MM.1S (cell line): Measurements from ENCODE around the gene RGS4.

ENCODE experiments used
- DNase-seq: peaks from one replicate; pipeline ENCODE4 v3.0.0-alpha.2; 2015
- H2AFZ ChIP-seq: fragments of 300-600 bp; sonication (generic); 2 replicates; pipeline ENCODE4 v1.6.0; 2016; ENCODE audit warnings: antibody characterized with exemption, low read length
- H3F3A ChIP-seq: fragments of 300-600 bp; sonication (generic); 2 replicates; pipeline ENCODE4 v1.6.1; 2016; ENCODE audit warnings: mild to moderate bottlenecking, antibody characterized with exemption, low read length, moderate library complexity, mixed read lengths; ENCODE audit not compliant: insufficient read depth
- H3K27ac ChIP-seq: fragments of 300-600 bp; sonication (generic); 2 replicates; pipeline ENCODE4 v1.5.1; 2016; ENCODE audit warnings: mild to moderate bottlenecking, low read length
- H3K27me3 ChIP-seq: fragments of 300-600 bp; sonication (generic); replicated peaks from 2 replicates; pipeline ENCODE4 v1.6.0; 2016; ENCODE audit warnings: low read length; ENCODE audit not compliant: insufficient read depth
- H3K36me3 ChIP-seq: fragments of 300-600 bp; sonication (generic); replicated peaks from 2 replicates; pipeline ENCODE4 v1.6.1; 2016; ENCODE audit warnings: mild to moderate bottlenecking, low read length, mixed read lengths; ENCODE audit not compliant: insufficient read depth
- H3K4me1 ChIP-seq: fragments of 300-600 bp; sonication (generic); 2 replicates; pipeline ENCODE4 v1.6.1; 2016; ENCODE audit warnings: low read length, mixed read lengths
- H3K4me2 ChIP-seq: fragments of 300-600 bp; sonication (generic); 2 replicates; pipeline ENCODE4 v1.6.0; 2016; ENCODE audit warnings: low read depth, low read length
- H3K4me3 ChIP-seq: fragments of 300-600 bp; sonication (generic); 2 replicates; pipeline ENCODE4 v1.5.1; 2016; ENCODE audit warnings: low read length, mixed read lengths
- H3K79me2 ChIP-seq: fragments of 300-600 bp; sonication (generic); 2 replicates; pipeline ENCODE4 v1.6.1; 2016; ENCODE audit warnings: mixed run types, low read length, mixed read lengths
- H3K9ac ChIP-seq: fragments of 300-600 bp; sonication (generic); 2 replicates; pipeline ENCODE4 v1.6.1; 2016; ENCODE audit warnings: low read length, mixed read lengths
- H3K9me2 ChIP-seq: fragments of 300-600 bp; sonication (generic); replicated peaks from 2 replicates; pipeline ENCODE4 v1.6.1; 2016; ENCODE audit warnings: mild to moderate bottlenecking, low read length, mixed read lengths; ENCODE audit not compliant: insufficient read depth
- H3K9me3 ChIP-seq: fragments of 300-600 bp; sonication (generic); replicated peaks from 2 replicates; pipeline ENCODE4 v1.6.1; 2016; ENCODE audit warnings: mild to moderate bottlenecking, low read length, mixed read lengths; ENCODE audit not compliant: insufficient read depth
- H4K20me1 ChIP-seq: fragments of 300-600 bp; sonication (generic); 2 replicates; pipeline ENCODE4 v1.6.1; 2016; ENCODE audit warnings: mild to moderate bottlenecking, low read length, moderate library complexity, mixed read lengths; ENCODE audit not compliant: insufficient read depth
- EZH2 ChIP-seq: fragments of 300-600 bp; sonication (generic); optimal IDR thresholded peaks from 2 replicates; pipeline ENCODE3; 2017; ENCODE audit warnings: low read depth, mild to moderate bottlenecking, antibody characterized with exemption, low read length, mixed read lengths
- EZH2phosphoT487 ChIP-seq: fragments of 300-600 bp; sonication (generic); IDR thresholded peaks from 2 replicates; pipeline ENCODE4 v1.6.1; 2018; ENCODE audit warnings: antibody characterized with exemption, low read length
- TF ChIP-seq, protein P1 (sequence below): fragments of 300-600 bp; sonication (generic); IDR thresholded peaks from 2 replicates; pipeline ENCODE4 v1.5.1; 2016; ENCODE audit warnings: antibody characterized with exemption, low read length, mixed read lengths

RGS4 gene

DNA sequence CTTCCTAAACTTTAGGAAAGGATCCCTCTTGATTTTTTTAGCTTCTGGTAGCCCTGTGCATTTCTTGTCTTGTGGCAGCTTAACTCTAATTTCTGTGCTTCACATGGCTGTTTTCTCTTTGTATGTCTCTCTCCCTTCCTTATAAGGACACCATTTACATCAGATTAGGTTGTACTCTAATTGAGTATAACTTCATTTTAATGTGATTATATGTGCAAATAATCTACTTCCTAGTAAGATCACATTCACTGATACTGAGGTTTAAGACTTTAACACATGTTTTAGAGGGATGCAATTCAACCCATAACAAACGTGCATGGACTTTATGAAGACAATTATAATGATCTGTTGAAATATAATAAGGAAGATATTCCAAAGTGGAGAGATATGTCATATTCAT, 46.7 kb downstream of the RGS4 start:
- Histone ChIP-seq H3K4me2 (no peak overlapping the region), H3K36me3 (no peaks in the 10 kb centered on the region), H3K79me2 (no peaks in the 10 kb centered on the region), H3K9me2 (no peaks in the 10 kb centered on the region), H3K27ac (no peak overlapping the region), H3F3A (no peaks in the 10 kb centered on the region), H4K20me1 (no peaks in the 10 kb centered on the region), H3K4me3 (no peak overlapping the region), H3K27me3 (no peaks in the 10 kb centered on the region), H3K9me3 (no peaks in the 10 kb centered on the region), H2AFZ (no peak overlapping the region), H3K9ac (no peak overlapping the region), H3K4me1 (no peaks in the 10 kb centered on the region)
- TF ChIP-seq EZH2 (no peak), EZH2phosphoT487 (no peak)
- TF ChIP-seq, protein P1, sequence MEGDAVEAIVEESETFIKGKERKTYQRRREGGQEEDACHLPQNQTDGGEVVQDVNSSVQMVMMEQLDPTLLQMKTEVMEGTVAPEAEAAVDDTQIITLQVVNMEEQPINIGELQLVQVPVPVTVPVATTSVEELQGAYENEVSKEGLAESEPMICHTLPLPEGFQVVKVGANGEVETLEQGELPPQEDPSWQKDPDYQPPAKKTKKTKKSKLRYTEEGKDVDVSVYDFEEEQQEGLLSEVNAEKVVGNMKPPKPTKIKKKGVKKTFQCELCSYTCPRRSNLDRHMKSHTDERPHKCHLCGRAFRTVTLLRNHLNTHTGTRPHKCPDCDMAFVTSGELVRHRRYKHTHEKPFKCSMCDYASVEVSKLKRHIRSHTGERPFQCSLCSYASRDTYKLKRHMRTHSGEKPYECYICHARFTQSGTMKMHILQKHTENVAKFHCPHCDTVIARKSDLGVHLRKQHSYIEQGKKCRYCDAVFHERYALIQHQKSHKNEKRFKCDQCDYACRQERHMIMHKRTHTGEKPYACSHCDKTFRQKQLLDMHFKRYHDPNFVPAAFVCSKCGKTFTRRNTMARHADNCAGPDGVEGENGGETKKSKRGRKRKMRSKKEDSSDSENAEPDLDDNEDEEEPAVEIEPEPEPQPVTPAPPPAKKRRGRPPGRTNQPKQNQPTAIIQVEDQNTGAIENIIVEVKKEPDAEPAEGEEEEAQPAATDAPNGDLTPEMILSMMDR, result no peak
- no peak for DNase-seq

DNA sequence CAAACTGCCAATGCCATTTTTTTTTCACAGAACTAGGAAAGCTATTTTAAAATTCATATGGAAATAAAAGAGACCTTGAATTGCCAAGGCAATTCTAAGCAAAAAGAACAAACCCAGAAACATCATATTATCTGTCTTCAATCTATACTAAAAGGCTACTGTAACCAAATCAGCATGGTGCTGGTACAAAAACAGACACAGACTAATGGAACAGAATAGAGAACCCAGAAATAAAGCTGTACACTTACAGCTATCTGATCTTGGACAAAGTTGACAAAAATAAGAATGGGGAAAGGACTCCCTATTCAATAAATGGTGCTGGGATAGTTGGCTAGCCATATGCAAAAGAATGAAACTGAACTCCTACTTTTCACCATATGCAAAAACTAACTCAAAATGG, 50.5 kb downstream of the RGS4 start:
- Histone ChIP-seq H3K4me3 (no peak overlapping the region), H3K9me2 (no peaks in the 10 kb centered on the region), H3K79me2 (no peaks in the 10 kb centered on the region), H3K9ac (no peak overlapping the region), H3K27me3 (no peaks in the 10 kb centered on the region), H4K20me1 (no peaks in the 10 kb centered on the region), H2AFZ (no peak overlapping the region), H3K4me1 (no peaks in the 10 kb centered on the region), H3K27ac (no peak overlapping the region), H3F3A (no peaks in the 10 kb centered on the region), H3K36me3 (no peaks in the 10 kb centered on the region), H3K4me2 (no peak overlapping the region), H3K9me3 (no peaks in the 10 kb centered on the region)
- TF ChIP-seq EZH2, result no peak
- TF ChIP-seq, protein P1, result no peak
- TF ChIP-seq EZH2phosphoT487, result no peak
- no peak for DNase-seq

DNA sequence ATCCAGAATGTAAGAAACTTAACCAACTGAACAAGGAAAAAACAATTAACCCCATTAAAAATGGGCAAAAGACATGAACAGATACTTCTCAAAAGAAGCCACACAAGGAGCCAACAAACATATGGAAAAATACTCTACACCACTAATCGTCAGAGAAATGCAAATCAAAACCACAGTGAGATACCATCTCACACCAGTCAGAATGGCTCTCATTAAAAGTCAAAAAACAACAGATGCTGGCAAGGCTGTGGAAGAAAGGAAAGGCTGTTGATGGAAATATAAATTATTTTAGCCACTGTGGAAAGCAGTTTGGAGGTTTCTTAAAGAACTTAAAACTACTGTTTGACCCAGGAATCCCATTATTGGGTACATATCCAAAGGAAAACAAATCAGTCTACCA, 51.2 kb downstream of the RGS4 start:
- Histone ChIP-seq H3K4me3 (no peak overlapping the region), H4K20me1 (no peaks in the 10 kb centered on the region), H3K36me3 (no peaks in the 10 kb centered on the region), H3K9me3 (no peaks in the 10 kb centered on the region), H3F3A (no peaks in the 10 kb centered on the region), H3K27me3 (no peaks in the 10 kb centered on the region), H3K27ac (no peak overlapping the region), H3K4me2 (no peak overlapping the region), H3K4me1 (no peaks in the 10 kb centered on the region), H2AFZ (no peak overlapping the region), H3K79me2 (no peaks in the 10 kb centered on the region), H3K9me2 (no peaks in the 10 kb centered on the region), H3K9ac (no peak overlapping the region)
- no peak for DNase-seq
- TF ChIP-seq, protein P1, result no peak
- TF ChIP-seq EZH2 (no peak), EZH2phosphoT487 (no peak)
